HUES6 (cell line): Measurements from ENCODE around the gene ECT2L.

Source experiments
- H3K27ac ChIP-seq: 2 replicates; pipeline ENCODE4 v1.7.0; 2013; ENCODE audit warnings: low read depth, mild to moderate bottlenecking, low read length, inconsistent platforms
- H3K27me3 ChIP-seq: 2 replicates; pipeline ENCODE4 v1.6.1; 2013; ENCODE audit warnings: low read length; ENCODE audit not compliant: control insufficient read depth, insufficient read depth
- H3K36me3 ChIP-seq: 2 replicates; pipeline ENCODE4 v1.6.1; 2013; ENCODE audit warnings: low read length; ENCODE audit not compliant: control insufficient read depth, insufficient read depth
- H3K4me1 ChIP-seq: 2 replicates; pipeline ENCODE4 v1.6.1; 2013; ENCODE audit warnings: low read length; ENCODE audit not compliant: control insufficient read depth, insufficient read depth
- H3K4me3 ChIP-seq: 2 replicates; pipeline ENCODE4 v1.5.1; 2013; ENCODE audit warnings: low read depth, low read length
- H3K9ac ChIP-seq: one replicate; pipeline ENCODE4 v1.6.1; 2013; ENCODE audit warnings: mild to moderate bottlenecking, low read length
- H3K9me3 ChIP-seq: 2 replicates; pipeline ENCODE4 v1.6.1; 2013; ENCODE audit warnings: low read depth, low read length; ENCODE audit not compliant: control insufficient read depth, insufficient read depth

Gene ECT2L

DNA sequence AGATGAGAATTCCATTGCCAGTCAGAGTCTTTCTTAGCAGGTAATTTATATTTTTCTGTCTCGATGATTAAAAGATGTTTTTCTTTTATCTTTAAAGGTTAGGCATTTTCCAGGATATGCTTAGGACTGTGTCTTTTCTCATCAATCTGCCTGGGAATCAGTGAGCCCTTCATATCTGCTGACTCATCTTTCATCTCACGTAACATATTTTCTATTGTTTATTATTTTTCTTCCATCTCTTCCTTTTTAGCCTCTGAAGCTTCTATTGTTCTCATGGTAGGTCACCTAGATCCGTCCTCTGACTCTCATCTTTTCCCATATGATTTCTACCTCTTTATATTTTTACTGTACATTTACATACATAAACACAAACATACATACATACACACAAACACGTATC, 13.6 kb upstream of the ECT2L start:
- H3K4me3 ChIP-seq = no peak overlapping the region
- no peaks in the 10 kb centered on the region for H3K27me3 ChIP-seq
- H3K36me3 ChIP-seq = no peaks in the 10 kb centered on the region; the same call in 1 of the 2 replicates
- H3K9me3 ChIP-seq = no peaks in the 10 kb centered on the region
- no peaks in the 10 kb centered on the region for H3K4me1 ChIP-seq
- H3K27ac ChIP-seq = no peak overlapping the region
- H3K9ac ChIP-seq = no peak overlapping the region

DNA sequence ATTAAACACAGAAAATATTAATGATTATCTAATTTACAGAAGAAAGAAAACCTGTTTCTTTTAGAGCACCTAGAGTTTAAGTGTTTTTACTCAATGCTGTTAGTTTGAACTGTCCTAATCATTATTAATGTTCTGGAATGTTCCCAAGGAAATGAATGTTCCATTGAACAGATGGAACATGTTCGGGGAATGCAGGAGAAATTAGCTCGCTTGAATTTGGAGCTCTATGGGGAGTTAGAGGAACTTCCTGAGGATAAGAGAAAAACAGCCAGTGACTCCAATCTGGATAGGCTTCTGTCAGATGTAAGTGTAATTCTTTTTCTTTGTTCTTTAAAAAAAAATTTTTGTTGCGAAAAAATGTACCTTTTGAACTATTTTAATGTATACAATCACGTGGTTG, 10.8 kb upstream of the ECT2L start:
- no peaks in the 10 kb centered on the region for H3K4me1 ChIP-seq
- no peaks in the 10 kb centered on the region for H3K27me3 ChIP-seq
- no peak overlapping the region for H3K4me3 ChIP-seq
- H3K9ac ChIP-seq = no peak overlapping the region
- no peaks in the 10 kb centered on the region for H3K9me3 ChIP-seq
- H3K36me3 ChIP-seq = no peaks in the 10 kb centered on the region; the same call in 1 of the 2 replicates
- no peak overlapping the region for H3K27ac ChIP-seq

DNA sequence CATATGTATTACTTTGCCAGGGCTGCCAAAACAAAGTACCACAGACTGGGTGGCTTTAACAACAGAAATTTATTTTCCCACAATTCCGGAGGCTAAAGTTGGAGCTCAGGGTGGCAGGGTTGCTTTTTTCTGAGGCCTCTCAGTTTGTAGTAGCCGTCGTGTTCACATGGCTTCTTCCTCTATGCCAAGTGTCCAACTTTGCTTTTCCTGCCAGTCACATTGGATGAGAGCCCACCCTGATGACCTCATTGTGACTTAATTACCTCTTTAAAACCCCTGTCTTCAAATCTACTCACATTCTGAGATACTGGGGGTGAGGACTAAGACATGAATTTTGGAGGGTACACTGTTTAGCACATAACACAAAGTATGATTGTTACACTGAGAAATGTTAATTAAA, 9.9 kb upstream of the ECT2L start:
- Histone ChIP-seq H3K4me3 (no peak overlapping the region), H3K9me3 (no peaks in the 10 kb centered on the region), H3K9ac (no peak overlapping the region), H3K27ac (no peak overlapping the region), H3K27me3 (no peaks in the 10 kb centered on the region), H3K36me3 (no peaks in the 10 kb centered on the region; the same call in 1 of the 2 replicates), H3K4me1 (no peaks in the 10 kb centered on the region)

DNA sequence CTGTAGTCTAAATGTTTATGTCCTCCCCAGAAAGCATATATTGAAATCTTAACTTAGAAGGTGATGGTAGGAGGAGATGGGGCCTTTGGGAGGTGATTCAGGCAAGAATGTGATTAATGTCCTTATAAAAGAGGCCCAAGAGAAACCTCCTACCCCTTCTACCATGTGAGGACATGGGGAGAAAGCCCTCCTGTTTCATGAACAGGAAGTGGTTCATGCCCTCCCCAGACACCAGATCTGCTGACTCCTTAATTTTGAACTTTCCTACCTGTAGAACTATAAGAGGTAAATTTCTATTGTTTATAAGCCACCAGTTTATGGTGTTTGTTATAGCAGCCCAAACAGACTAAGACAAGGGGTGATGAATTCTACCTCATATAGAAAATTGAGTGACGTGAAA, 8.7 kb upstream of the ECT2L start:
- Histone ChIP-seq H3K27me3 (no peaks in the 10 kb centered on the region), H3K36me3 (no peaks in the 10 kb centered on the region; the same call in 1 of the 2 replicates), H3K9me3 (no peaks in the 10 kb centered on the region), H3K4me1 (no peaks in the 10 kb centered on the region), H3K27ac (no peak overlapping the region), H3K9ac (no peak overlapping the region), H3K4me3 (no peak overlapping the region)

DNA sequence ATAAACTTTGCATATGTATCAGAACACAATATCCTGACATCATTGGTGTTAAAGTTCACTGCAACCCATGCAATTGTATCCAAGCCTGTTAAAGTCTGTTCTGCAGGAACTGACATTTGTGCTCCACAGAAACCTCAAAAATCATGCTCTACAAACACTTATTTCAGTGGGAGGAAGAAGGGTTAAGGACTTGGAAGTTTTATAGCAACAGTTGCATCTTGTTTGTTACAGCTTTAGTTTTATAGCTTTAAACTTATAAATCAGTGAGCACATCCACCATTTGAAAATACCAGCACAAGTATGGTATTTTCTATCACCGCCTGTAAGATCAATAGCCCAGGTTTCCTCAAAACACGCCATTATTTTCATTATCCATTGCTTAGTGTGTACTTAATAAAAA, 884 bp downstream of the ECT2L start:
- H3K9ac ChIP-seq = no peak overlapping the region
- 0 out of 2 replicates have a peak, but pooled peaks cover 3% of the 10 kb centered on the region for H3K9me3 ChIP-seq
- peaks cover 5% of the 10 kb centered on the region; the same call in 1 of the 2 replicates for H3K4me1 ChIP-seq
- H3K4me3 ChIP-seq = no peak overlapping the region
- peaks cover 14% of the 10 kb centered on the region; the same call in 1 of the 2 replicates for H3K27me3 ChIP-seq
- H3K27ac ChIP-seq = no peak overlapping the region
- H3K36me3 ChIP-seq = no peaks in the 10 kb centered on the region

DNA sequence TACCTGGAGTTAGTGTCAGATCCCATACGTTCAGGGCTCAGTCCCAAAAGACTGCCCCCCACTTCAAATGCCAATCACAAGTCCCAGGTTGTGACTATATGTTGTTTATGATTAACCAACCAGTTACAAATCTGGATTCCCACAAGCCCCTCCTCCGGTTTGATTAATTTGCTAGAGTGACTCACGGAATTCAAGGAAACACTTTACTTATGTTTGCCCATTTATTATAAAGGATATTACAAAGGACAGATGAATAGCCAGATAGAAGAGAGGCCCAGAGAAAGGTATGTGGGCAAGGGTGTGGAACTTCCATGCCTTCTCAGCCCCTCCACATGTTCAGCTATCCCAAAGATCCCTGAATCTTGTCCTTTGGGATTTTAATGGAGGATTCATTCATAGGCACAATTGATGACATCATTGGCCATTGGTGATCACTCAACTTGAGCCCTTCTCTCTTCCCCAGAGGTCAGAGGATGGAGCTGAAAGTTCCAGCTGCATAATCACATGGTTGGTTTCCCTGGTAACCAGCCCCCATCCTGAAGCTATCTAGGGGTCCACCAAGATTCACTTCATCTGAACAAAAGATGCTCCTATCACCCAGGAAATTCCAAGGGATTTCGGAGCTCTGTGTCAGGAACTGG, 2.0 kb downstream of the ECT2L start:
- Histone ChIP-seq H3K9me3 (0 out of 2 replicates have a peak, but pooled peaks cover 3% of the 10 kb centered on the region), H3K27ac (no peak overlapping the region), H3K4me3 (no peak overlapping the region), H3K9ac (no peak overlapping the region), H3K4me1 (peaks cover 5% of the 10 kb centered on the region; the same call in 1 of the 2 replicates), H3K27me3 (peaks cover 14% of the 10 kb centered on the region; the same call in 1 of the 2 replicates), H3K36me3 (no peaks in the 10 kb centered on the region)

DNA sequence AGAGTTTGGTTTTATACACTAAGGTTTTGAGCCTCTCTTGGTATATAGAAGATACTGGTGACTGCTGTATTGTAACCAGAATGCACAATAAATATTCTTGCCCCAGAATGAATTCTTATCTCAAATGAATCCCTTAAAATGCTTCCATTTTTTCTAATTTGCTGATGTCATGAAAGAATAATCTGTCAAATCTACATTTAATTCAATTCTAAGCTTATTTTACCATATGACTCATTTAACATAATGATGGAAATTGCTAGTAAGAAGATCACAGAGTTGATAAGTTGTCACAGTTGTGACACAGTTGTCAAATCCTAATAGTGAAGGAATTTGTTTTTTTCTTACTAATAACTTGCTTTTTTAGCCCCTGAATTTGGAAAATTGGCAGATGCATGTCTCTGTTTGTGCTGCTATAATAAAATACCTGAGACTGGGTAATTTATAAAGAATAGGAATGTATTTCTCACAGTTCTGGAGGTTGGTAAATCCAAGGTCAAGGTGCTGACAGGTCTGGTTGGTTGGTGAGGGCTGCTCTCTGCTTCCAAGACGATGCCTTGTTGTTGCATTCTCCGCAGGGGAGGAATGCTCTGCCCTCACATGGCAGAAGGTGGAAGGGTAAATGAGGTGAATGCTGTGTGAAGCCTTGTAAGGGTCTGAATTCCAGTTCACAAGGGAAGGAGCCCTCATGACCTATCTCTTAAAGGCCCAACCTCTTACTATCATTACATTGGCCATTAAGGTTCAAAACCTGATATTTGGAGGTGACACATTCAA, 4.7 kb downstream of the ECT2L start:
- H3K9ac ChIP-seq = no peak overlapping the region
- H3K4me1 ChIP-seq = peaks cover 5% of the 10 kb centered on the region; the same call in 1 of the 2 replicates
- no peak overlapping the region for H3K27ac ChIP-seq
- H3K4me3 ChIP-seq = no peak overlapping the region
- H3K9me3 ChIP-seq = 0 out of 2 replicates have a peak, but pooled peaks cover 3% of the 10 kb centered on the region
- H3K27me3 ChIP-seq = peaks cover 14% of the 10 kb centered on the region; the same call in 1 of the 2 replicates
- H3K36me3 ChIP-seq = no peaks in the 10 kb centered on the region

DNA sequence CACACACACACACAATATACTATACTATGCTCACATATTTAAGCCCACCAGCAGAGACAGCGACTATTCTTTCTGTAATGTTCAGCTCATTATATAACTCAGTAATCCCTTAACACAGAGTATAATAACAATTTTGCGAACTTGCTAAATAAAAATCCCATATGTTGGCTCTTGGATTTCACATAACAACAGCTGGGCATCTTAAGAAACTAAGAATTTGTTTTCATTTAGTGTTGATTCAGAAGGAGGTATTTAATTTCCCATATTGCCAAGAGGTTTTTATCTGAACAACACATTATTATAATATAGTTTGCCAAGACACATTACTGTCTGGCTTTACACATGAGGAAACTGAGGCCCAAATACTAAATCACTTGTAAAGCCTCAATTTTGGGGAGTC, 7.4 kb downstream of the ECT2L start:
- Histone ChIP-seq H3K9ac (no peak overlapping the region), H3K36me3 (no peaks in the 10 kb centered on the region), H3K9me3 (0 out of 2 replicates have a peak, but pooled peaks cover 3% of the 10 kb centered on the region), H3K4me1 (no peaks in the 10 kb centered on the region), H3K27me3 (no peaks in the 10 kb centered on the region), H3K4me3 (no peak overlapping the region), H3K27ac (no peak overlapping the region)

DNA sequence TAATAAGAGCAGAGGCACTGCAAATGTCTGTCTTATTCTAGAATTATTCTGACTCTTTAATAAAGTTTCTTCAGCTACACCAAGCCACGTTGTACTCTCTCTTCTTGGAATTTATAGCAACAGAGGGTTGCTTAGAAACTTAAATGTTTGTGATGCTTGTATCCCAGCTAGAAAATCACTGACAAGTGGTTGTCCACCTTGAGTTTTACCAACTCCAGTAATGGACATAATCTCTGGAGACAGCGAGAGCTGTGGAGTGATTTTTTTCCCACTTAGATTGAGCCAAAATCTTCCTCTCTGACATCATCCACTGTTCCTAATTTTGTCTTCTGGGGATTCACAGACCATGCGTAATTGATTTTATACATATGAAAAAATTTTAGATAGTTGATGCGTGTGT, 8.0 kb downstream of the ECT2L start:
- no peaks in the 10 kb centered on the region for H3K27me3 ChIP-seq

DNA sequence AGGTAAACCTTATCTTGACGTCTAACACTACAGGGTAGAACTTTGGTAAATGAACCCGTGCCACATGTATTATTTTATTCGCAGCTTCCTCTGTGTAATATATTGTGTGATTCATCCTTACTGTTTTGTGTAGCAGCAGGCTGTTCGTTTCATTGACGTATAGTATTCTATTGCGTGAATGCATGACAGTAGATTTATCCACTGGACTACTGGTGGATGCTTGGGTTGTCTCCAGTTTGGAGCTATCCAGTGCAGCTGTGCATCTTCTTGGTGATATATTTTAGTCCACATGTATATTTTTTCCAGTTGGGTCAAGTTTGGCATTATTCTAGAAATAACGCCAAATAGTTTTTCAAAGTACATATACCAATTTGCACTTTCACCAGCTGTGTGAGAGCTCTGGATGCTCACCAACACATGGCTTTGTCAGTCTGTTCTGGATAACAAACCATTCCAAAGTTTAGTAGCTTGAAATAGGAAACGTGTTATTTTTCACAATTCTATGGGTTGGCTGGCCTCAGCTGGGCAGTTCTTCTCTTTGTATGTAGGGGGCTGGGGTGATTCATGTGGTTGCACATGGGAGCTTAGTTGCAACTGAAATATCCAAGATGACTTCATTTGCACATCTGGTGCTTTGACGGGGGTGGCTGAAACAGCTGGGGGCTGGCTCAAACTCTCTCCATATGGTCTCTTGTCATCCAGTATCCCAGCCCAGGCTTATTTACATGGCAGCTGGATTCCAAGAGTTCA, 9.3 kb downstream of the ECT2L start:
- Histone ChIP-seq H3K27me3 (no peaks in the 10 kb centered on the region), H3K4me3 (no peak overlapping the region), H3K27ac (no peak overlapping the region), H3K9me3 (no peaks in the 10 kb centered on the region), H3K4me1 (no peaks in the 10 kb centered on the region), H3K36me3 (no peaks in the 10 kb centered on the region), H3K9ac (no peak overlapping the region)

More for the DNA sequence above, 8.0 kb downstream of the ECT2L start:
- no peaks in the 10 kb centered on the region for H3K36me3 ChIP-seq
- no peak overlapping the region for H3K9ac ChIP-seq
- no peaks in the 10 kb centered on the region for H3K4me1 ChIP-seq
- 0 out of 2 replicates have a peak, but pooled peaks cover 3% of the 10 kb centered on the region for H3K9me3 ChIP-seq
- H3K4me3 ChIP-seq = no peak overlapping the region
- H3K27ac ChIP-seq = no peak overlapping the region
